ENCODE data around the gene WHAMM. TPM values are rescaled to one million over a fixed set of nuclear protein-coding genes. Genes with fewer than 3 reads are reported as not detected.
A peak's percentile ranks its signal among the peaks of the same experiment; 100 is the strongest.
"Not testable (repeated sequence)": the region's sequence is repeated elsewhere in the genome, so short reads cannot be mapped to it uniquely, and the experiment has no call there.

Gene WHAMM, protein sequence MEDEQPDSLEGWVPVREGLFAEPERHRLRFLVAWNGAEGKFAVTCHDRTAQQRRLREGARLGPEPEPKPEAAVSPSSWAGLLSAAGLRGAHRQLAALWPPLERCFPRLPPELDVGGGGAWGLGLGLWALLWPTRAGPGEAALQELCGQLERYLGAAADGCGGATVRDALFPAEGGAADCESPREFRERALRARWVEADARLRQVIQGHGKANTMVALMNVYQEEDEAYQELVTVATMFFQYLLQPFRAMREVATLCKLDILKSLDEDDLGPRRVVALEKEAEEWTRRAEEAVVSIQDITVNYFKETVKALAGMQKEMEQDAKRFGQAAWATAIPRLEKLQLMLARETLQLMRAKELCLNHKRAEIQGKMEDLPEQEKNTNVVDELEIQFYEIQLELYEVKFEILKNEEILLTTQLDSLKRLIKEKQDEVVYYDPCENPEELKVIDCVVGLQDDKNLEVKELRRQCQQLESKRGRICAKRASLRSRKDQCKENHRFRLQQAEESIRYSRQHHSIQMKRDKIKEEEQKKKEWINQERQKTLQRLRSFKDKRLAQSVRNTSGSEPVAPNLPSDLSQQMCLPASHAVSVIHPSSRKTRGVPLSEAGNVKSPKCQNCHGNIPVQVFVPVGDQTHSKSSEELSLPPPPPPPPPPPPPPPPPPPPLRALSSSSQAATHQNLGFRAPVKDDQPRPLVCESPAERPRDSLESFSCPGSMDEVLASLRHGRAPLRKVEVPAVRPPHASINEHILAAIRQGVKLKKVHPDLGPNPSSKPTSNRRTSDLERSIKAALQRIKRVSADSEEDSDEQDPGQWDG
- 10 to 100 TPM; 10.6 to 15.7 (median 11.6) TPM for total RNA-seq

DNA sequence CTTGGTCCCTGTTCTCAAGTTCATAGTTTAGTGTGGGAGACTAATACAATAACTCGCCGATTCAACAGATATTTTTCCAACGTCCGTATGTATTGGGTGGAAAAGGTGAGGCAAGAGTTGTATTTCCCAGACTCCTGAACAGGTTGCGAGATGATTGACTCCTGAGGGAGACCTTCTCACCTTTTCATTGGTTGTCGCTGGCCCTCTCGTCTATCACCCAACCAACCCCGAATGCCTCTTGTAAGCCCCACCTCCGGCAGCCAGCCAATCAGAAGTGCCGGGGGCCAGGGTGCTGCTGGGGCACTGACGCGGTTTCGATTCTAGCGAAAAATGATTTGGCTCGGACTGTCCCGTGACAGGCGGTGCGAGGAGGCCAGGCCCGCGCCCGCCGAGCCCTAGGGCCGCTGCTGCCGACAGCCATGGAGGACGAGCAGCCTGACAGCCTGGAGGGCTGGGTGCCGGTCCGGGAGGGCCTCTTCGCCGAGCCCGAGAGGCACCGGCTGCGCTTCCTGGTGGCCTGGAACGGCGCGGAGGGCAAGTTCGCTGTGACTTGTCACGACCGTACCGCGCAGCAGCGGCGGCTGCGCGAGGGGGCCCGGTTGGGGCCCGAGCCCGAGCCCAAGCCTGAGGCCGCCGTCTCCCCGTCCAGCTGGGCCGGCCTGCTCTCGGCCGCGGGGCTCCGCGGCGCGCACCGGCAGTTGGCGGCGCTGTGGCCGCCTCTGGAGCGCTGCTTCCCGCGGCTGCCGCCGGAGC is at the start of gene WHAMM:
TSS of gene WHAMM (plus strand) at position 321 of the 753 bp plus-strand sequence. CDS start at position 420, 99 bp downstream.
- Histone ChIP-seq H3K27me3 (no peaks in the 10 kb centered on the region), H3K36me3 (peaks cover 6 to 16% (median 13%) of the 10 kb centered on the region in 4 donors), H3K4me3 (peak within 1 kb of the TSS; percentile 52 to 93 (median 90)), H3K9me3 (no peaks in the 10 kb centered on the region), H3K27ac (peak within 1 kb of the TSS; percentile 96 to 100 (median 100)), H3K4me1 (peaks cover 13 to 41% (median 25%) of the 10 kb centered on the region in 4 donors)
- 0 to 2% methylated on average over 6 to 19 of the region's 67 CpGs for WGBS, 2 donors
- DNase-seq (peak; percentile 95 to 99), ATAC-seq (ENCODE audit: low FRiP score in 2 of 2) (peak; percentile 98 to 99)
- TF ChIP-seq EP300 (IDR thresholded peaks at IDR 0.05) (peak in 1 of 4 donors; percentile 61), POLR2A (IDR thresholded peaks at IDR 0.05) (peak in 3 of 4 donors; percentile 95 to 98 (median 97)), POLR2AphosphoS5 (IDR thresholded peaks at IDR 0.05) (peak; percentile 98)
- TF ChIP-seq, protein P1, sequence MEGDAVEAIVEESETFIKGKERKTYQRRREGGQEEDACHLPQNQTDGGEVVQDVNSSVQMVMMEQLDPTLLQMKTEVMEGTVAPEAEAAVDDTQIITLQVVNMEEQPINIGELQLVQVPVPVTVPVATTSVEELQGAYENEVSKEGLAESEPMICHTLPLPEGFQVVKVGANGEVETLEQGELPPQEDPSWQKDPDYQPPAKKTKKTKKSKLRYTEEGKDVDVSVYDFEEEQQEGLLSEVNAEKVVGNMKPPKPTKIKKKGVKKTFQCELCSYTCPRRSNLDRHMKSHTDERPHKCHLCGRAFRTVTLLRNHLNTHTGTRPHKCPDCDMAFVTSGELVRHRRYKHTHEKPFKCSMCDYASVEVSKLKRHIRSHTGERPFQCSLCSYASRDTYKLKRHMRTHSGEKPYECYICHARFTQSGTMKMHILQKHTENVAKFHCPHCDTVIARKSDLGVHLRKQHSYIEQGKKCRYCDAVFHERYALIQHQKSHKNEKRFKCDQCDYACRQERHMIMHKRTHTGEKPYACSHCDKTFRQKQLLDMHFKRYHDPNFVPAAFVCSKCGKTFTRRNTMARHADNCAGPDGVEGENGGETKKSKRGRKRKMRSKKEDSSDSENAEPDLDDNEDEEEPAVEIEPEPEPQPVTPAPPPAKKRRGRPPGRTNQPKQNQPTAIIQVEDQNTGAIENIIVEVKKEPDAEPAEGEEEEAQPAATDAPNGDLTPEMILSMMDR (IDR thresholded peaks at IDR 0.05): peak in 2 of 6 experiments; percentile 25 to 31

DNA sequence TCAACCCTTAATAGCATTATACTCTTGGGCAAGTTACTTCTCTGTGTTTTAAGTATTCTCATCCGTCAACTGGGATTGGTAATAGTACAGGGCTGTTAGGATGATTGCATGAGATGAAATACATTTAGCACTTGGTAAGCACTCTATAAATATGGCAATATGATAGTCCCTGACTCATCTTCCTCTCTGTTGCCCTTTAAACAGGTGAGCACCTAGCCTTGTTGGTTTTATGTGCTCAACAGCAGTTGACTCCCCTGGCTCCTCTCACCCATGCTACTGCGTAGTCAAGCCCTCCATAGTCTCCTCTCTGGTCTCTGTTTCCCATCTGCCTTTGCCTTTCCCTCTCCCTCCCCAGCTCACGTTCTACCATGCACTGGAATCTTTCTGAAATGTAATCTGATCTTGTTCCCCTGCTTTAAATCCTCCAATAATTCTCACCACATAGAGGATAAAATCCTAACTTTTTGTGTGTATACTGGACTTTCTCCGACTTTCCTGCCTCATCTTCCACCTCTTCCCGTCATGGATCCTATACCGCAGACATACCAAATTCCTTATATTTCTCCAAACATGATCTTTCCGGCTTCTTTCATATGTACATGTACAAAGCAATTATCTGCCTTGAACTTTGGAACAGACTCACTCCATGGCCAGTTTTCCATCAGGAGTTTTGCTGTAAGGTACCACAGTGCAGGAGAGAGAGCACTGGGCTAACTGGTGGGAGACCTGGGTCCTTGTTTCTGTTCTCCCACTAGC is 45.9 kb upstream of the WHAMM start:
- Histone ChIP-seq H3K36me3 (peaks cover 0 to 33% (median 9%) of the 10 kb centered on the region in 4 donors), H3K4me3 (no peak overlapping the region), H3K9me3 (no peaks in the 10 kb centered on the region), H3K27ac (no peak overlapping the region), H3K4me1 (no peaks in the 10 kb centered on the region), H3K27me3 (no peaks in the 10 kb centered on the region)
- TF ChIP-seq POLR2AphosphoS5 (IDR thresholded peaks at IDR 0.05): no peak
- WGBS, 2 donors: 96% methylated on average over 7 of the region's 7 CpGs
- ATAC-seq (ENCODE audit: low FRiP score in 2 of 2) (no peak), DNase-seq (no peak)

DNA sequence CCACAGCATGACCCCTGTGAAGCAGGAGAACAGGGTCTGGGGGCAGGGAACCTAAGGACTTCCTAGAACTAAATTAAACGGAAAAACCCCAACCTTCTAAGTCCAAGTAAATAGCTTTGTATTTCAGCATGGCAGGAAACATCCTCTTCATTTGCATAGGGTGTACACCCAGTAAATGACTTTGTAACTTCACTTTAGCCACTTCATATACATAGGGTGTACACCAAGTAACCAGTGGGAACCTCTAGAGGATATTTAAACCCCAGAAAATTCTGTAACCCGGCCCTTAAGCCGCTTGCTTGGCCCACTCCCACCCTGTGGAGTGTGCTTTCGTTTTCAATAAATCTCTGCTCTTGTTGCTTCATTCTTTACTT is 45.3 kb upstream of the WHAMM start:
- ATAC-seq (ENCODE audit: low FRiP score in 2 of 2): no peak
- TF ChIP-seq EP300 (IDR thresholded peaks at IDR 0.05): no peak
- TF ChIP-seq, protein P1 (IDR thresholded peaks at IDR 0.05): no peak
- TF ChIP-seq POLR2A (IDR thresholded peaks at IDR 0.05): no peak
- no peak for TF ChIP-seq POLR2AphosphoS5 (IDR thresholded peaks at IDR 0.05)
- no peaks in the 10 kb centered on the region for H3K4me1 ChIP-seq
- no peaks in the 10 kb centered on the region for H3K27me3 ChIP-seq
- no peaks in the 10 kb centered on the region for H3K9me3 ChIP-seq
- DNase-seq: no peak
- peaks cover 0 to 27% (median 6%) of the 10 kb centered on the region in 4 donors for H3K36me3 ChIP-seq
- 89 to 91% methylated on average over 4 of the region's 4 CpGs for WGBS, 2 donors
- H3K27ac ChIP-seq: no peak overlapping the region
- H3K4me3 ChIP-seq: no peak overlapping the region

DNA sequence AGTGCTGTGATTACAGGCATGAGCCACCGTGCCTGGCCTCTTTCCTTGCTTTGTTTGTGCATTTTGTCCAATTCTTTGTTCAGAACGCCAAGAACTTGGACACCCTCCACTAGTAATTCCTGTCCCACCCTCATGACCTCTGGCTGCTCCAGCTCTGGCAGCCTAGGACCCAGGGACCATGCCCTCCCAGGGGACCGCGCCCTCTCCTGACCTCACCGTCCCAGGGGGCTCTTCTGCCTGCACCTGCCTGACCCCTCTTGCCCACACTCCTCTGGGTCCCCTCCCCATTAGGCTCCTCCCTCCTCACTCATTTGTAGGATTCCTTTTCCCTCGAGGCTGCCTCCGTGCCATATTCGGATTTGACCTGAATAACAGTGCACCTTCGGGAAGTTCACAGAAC is 44.7 kb upstream of the WHAMM start:
- H3K4me3 ChIP-seq: no peak overlapping the region
- TF ChIP-seq POLR2A (IDR thresholded peaks at IDR 0.05) (no peak), POLR2AphosphoS5 (IDR thresholded peaks at IDR 0.05) (no peak), EP300 (IDR thresholded peaks at IDR 0.05) (no peak)
- TF ChIP-seq, protein P1 (IDR thresholded peaks at IDR 0.05): no peak
- peaks cover 0 to 22% (median 6%) of the 10 kb centered on the region in 4 donors for H3K36me3 ChIP-seq
- no peaks in the 10 kb centered on the region for H3K4me1 ChIP-seq
- DNase-seq: no peak
- ATAC-seq (ENCODE audit: low FRiP score in 2 of 2): no peak
- H3K27me3 ChIP-seq: no peaks in the 10 kb centered on the region
- 78 to 81% methylated on average over 9 of the region's 9 CpGs for WGBS, 2 donors
- no peak overlapping the region for H3K27ac ChIP-seq
- H3K9me3 ChIP-seq: no peaks in the 10 kb centered on the region

DNA sequence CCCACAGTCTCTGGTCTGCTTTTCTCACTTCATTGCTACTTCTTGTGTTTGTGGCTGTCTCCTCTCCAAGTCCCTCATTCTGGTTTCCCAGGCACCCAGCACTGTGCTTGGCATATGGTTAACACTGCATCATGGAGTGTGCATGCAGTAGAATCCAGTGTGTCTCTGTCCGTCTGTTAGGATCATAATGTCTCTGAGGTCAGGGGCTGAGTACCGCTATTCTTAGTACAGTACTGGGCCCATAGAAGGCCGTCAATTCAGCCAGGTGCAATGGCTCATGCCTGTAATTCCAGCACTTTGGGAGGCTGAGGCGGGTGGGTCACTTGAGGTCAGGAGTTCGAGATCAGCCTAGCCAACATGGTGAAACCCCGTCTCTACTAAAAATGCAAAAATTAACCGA is 43.2 kb upstream of the WHAMM start:
- H3K4me3 ChIP-seq; H3K36me3 ChIP-seq; ATAC-seq (ENCODE audit: low FRiP score in 2 of 2); DNase-seq; H3K4me1 ChIP-seq; H3K9me3 ChIP-seq; H3K27me3 ChIP-seq; H3K27ac ChIP-seq: not testable (repeated sequence)
- WGBS, 2 donors: 94 to 95% methylated on average over 4 to 7 of the region's 7 CpGs
